GM12891 (cell line): ENCODE measurements around the gene TSKU.

Experiments used
- DNase-seq: peaks from one replicate; pipeline ENCODE4 v3.0.0; 2011; ENCODE audit warnings: low spot score; ENCODE audit not compliant: insufficient read length
- FAIRE-seq: peaks from 2 replicates; lab custom pipeline; 2011; peaks lifted over from hg19 to GRCh38; lab: Jason Lieb, UNC
- PAX5 ChIP-seq: IDR thresholded peaks from 2 replicates; pipeline ENCODE4 v1.6.1; 2011; ENCODE audit warnings: low read length, moderate library complexity, mild to moderate bottlenecking; ENCODE audit not compliant: insufficient read depth, severe bottlenecking
- POLR2A ChIP-seq: IDR thresholded peaks from 2 replicates; pipeline ENCODE4 v1.6.1; 2011; ENCODE audit warnings: low read depth, low read length, control low read depth
- POLR2AphosphoS5 ChIP-seq: IDR thresholded peaks from 2 replicates; pipeline ENCODE4 v1.6.1; 2011; ENCODE audit warnings: low read depth, low read length, control low read depth
- POU2F2 ChIP-seq: IDR thresholded peaks from 2 replicates; pipeline ENCODE4 v1.6.1; 2011; ENCODE audit warnings: low read depth, mild to moderate bottlenecking, control low read depth, low read length, moderate library complexity
- SPI1 ChIP-seq: IDR thresholded peaks from 2 replicates; pipeline ENCODE4 v1.6.1; 2011; ENCODE audit warnings: low read depth, low read length, control low read depth
- TAF1 ChIP-seq: IDR thresholded peaks from 2 replicates; pipeline ENCODE4 v1.6.1; 2011; ENCODE audit warnings: low read depth, low read length, control low read depth

Gene TSKU

DNA sequence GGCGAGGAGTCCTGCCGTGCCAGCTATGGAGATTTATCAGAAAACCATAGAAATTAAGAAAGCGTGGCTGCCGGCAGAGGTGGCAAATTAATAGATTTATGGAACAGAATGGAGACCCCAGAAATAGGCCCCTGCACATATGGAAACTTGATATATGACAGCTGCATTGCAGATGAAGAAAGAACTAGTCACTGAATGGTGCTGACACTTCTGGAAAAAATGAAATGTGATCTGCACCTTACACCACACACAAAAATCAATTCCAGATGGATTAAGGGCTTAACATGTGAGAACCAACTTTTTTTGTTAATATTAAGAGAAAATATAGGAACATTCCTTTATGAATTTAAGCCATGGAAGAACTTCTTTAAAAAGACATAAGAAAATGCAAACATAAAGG lies 40.3 kb upstream of the TSKU start:
- no peak for FAIRE-seq
- no peak for DNase-seq
- TF ChIP-seq POLR2A (no peak), POLR2AphosphoS5 (no peak), SPI1 (no peak), POU2F2 (no peak), TAF1 (no peak), PAX5 (no peak)

DNA sequence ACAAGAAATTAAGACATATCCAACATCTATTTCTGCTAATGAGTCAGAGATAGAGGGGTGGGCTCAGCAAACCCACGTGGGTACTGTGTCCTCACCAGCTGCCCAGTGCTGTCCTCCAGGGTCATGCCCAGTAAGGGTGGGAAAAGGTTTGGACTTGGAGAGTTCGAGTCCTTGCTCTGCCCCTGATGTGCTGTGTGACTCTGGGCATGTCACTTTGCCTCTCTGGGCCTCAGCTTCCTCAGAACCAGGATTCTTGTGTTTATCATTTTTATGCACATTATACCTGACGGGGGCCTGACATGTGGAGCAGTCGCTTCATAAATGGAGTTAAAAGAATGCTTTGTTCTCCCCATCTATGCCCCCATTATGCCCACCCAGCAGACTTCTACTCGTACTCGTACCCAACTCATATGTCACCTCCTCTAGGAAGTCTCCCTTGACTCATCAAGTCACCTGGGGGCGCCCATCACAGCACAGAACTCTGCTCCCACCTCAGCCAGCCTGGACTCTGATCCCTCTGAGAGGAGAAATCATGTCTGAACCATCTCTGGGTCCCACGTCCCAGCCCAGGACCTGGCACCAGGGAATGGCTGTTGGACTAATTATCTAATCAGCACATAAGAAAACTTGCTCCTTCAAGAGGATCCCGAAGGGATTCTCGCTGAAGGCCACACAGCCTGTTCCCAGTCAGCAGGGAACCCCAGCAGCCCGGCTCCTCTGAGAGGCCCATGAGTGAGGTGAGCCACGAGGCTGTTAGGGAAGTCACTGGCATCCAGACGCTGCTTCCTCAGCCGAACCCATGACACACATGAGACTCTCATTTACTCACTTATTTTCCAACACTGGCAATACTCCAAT lies 38.7 kb upstream of the TSKU start:
- DNase-seq (no peak), FAIRE-seq (no peak)
- TF ChIP-seq PAX5, result no peak
- TF ChIP-seq TAF1, result no peak
- no peak for TF ChIP-seq POLR2A
- no peak for TF ChIP-seq SPI1
- TF ChIP-seq POLR2AphosphoS5, result no peak
- no peak for TF ChIP-seq POU2F2

DNA sequence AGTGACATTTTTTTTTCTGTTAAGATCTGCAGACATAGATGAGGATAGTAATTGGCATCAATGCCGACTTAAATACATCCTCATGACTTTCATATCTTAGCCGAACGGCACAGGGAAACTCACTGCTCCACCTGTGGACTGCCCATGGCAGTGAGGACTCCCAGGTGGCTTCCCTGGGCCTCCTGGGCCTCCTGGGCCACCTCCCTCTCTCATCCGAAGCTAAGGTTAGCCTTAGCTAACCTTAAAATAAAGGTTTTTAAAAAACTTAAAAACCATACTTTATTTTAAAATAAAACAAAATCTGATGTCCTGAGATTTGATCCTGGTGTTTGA lies 38.1 kb upstream of the TSKU start:
- DNase-seq (no peak), FAIRE-seq (no peak)
- no peak for TF ChIP-seq POU2F2
- TF ChIP-seq PAX5, result no peak
- TF ChIP-seq POLR2AphosphoS5, result no peak
- no peak for TF ChIP-seq SPI1
- no peak for TF ChIP-seq TAF1
- no peak for TF ChIP-seq POLR2A

DNA sequence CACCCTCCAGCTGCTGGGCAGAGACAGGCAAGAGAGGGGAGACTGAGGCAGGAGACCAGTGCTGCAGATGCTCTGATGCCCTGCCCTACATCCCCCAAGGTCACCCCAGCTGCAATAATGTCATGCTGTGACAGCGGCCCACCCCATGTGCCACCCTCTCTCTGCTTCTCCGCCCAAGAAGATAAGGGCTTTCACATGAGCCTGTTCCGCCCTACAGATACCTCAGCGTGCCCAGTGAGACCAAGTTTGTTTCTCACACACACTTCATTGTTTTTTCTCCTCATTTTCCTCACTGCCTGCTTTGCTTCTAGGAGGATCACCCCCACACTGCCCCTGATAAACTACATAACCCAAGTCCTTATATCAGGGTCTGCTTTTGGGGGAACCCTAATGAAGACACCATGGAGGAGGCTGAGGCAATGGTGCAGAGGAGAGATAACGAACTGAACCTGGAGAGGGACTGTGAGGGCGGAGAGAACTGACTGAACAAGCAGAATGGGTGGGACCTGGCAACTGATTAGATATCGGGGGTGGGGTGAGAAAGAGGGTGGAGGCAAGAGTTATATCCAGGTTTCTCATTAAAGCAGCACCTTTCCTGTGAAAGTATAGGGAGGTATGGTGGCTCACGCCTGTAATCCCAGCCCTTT lies 37.5 kb upstream of the TSKU start:
- FAIRE-seq (no peak), DNase-seq (no peak)
- no peak for TF ChIP-seq POLR2AphosphoS5
- TF ChIP-seq PAX5, result no peak
- TF ChIP-seq POLR2A, result no peak
- no peak for TF ChIP-seq POU2F2
- TF ChIP-seq SPI1, result no peak
- no peak for TF ChIP-seq TAF1

DNA sequence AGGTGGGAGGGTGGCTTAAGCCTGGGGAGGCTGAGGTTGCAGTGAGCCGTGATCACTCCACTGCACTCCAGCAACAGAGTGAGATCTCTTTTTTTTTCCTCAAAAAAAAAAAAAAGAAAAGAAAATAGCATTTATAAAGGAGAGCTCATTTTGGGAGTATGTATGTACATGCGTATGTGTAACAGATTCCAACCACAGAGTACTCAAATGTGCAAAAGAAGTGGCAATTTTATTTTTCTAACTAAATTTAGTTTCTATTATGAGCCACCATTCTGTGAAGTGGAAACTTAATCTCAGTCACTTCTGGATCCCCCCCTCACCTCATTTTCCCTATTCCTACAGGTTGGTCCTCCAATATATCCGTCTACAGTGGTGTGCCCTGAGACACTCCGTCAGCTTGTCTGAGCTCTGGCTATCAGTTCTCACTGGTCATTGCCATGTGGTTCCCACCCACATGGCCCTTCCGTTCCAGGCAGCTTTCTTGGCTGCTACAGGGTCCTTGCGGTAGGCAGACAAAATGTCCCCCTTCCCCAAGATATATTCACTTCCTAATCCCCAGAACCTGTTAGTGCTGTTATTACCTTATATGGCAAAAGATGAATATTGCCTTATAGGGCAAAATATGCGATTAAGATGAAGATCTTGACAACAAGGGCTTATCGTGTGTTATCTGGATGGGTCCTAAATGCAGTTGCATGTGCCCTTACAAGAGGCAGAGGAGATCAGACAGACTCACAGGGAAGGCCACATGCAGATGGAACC lies 35.8 kb upstream of the TSKU start:
- DNase-seq (no peak), FAIRE-seq (no peak)
- TF ChIP-seq PAX5 (no peak), POU2F2 (no peak), SPI1 (no peak), POLR2AphosphoS5 (no peak), POLR2A (no peak), TAF1 (no peak)

DNA sequence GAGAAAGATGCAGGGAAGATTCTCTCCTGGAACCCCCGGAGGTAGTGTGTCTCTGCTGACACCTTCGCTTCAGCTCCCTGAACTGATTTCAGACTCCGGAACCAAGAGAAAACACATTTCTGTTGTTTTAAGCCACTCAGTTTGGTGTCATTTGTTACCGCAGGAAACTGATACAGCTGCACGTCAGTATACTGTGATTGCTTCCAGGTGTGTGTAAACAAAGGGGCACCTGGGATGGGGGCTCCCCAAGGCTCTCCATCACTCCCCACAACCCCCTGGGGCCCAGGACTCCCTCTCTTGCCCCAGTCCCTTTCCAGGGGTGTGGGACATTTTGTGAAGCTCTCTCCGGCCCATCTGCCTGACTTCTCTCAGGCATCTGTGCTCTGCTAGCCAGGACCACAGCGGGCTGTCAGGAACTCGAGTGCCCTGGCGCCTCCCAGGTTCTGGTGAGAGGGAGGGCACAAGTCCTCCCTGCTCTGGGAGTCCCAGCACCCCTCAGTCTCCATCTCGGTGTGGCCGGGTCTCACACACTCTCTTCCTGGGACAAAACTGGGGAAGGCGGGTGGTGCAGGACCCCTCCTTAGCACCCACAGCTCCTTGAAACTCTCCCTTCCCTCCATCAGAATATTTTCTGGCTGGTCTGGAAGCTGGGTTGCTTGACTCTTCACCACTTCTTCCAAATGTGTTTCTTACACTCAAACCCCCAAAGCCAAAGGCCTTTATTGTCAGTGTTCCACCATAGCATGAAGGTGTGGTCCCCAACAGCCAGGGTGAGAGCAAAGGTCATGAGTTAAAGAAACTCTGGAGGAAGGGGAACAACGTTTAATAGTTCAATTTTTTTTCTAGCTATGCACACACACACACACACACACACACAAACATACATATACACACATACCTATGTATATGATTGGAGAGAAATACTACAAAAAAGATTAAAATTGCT lies 35.0 kb upstream of the TSKU start:
- DNase-seq, result no peak
- TF ChIP-seq POLR2AphosphoS5 (no peak), SPI1 (no peak)
- FAIRE-seq, result no peak

DNA sequence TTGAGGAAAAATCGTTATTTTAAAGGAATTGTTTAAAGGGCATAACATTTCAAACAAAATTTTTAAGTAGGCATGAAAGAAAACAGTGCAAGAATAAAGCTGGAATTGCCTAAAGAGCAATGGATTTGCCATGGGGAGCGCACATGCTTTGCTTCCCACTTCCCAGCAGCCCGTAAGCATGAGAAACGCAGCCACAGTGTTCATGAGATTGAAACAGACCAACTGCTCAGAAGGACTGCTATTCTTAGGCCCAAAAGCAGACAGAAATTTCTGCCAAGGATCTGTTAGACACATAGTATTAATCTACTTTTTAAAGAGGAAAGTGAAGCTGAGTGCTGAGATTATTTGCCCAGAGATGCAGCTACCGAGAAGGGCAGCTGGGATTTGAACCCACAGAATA lies 34.2 kb upstream of the TSKU start:
- TF ChIP-seq POLR2AphosphoS5, result no peak
- no peak for TF ChIP-seq PAX5
- TF ChIP-seq SPI1, result no peak
- no peak for TF ChIP-seq POLR2A
- TF ChIP-seq TAF1, result no peak
- TF ChIP-seq POU2F2, result no peak
- no peak for FAIRE-seq
- DNase-seq, result no peak

DNA sequence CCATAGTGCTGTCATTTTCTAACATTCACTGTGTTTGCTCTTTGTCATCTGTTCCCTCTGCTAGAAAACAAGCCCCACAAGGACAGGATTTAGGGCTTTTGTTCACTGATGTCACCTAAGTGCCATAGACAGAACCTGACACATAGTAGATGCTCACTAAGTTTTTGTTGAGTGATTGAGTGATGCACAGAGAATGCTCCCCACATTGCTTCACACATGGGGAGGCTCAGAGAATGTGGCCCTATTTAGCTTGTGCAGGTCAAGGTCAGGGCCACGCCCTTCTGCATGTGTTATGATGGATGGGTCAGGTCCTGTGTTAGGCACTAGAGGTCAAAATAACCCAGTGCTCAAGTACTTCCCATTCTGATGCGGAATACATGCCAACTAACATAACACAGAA lies 33.1 kb upstream of the TSKU start:
- FAIRE-seq, result no peak
- TF ChIP-seq SPI1 (no peak), TAF1 (no peak), PAX5 (no peak), POLR2A (no peak), POU2F2 (no peak), POLR2AphosphoS5 (no peak)

DNA sequence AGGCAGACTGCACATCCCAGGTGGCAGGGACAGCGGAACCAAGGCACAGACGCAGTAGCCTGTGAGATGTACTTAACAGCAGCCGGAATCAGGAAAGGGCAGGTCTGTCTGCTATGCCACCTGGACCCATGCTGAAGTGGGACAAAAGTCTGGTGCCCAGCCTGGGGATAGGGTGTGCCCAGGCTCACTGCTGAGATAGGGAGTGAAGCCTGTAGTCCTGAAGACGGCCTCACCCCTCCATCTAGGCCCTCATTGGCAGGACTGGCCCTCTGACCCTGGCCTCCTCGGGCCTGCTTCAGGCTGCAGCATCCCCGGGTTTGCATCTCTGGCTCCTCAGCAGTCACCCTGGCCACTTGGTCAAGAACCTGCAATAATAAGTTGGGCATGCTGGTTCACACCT lies 32.4 kb upstream of the TSKU start:
- DNase-seq (no peak), FAIRE-seq (no peak)
- TF ChIP-seq POLR2AphosphoS5 (no peak), POU2F2 (no peak), PAX5 (no peak), POLR2A (no peak), SPI1 (no peak), TAF1 (no peak)

More for the DNA sequence above, 33.1 kb upstream of the TSKU start:
- DNase-seq, result no peak
